HepG2 (cell line): ENCODE results near the gene FBXO10.

ENCODE experiments used
- BRCA1 ChIP-seq: sonication (generic); formaldehyde crosslinking; IDR thresholded peaks from 2 replicates; pipeline ENCODE4 v1.4.0; 2020; ENCODE audit warnings: missing genetic modification reagents
- CERS6 ChIP-seq: sonication (generic); formaldehyde crosslinking; IDR thresholded peaks from 2 replicates; pipeline ENCODE4 v1.5.0; 2020; ENCODE audit warnings: missing genetic modification reagents
- CTCF ChIP-seq: sonication (generic); formaldehyde crosslinking; IDR thresholded peaks from 2 replicates; pipeline ENCODE4 v1.5.0; 2020; ENCODE audit warnings: mild to moderate bottlenecking, missing genetic modification reagents, moderate library complexity
- MED8 ChIP-seq: sonication (generic); formaldehyde crosslinking; IDR thresholded peaks from 2 replicates; pipeline ENCODE4 v1.8.1; 2023; ENCODE audit warnings: mild to moderate bottlenecking, missing genetic modification reagents; ENCODE audit not compliant: insufficient replicate concordance
- RAD51 ChIP-seq: fragments of 450-650 bp; IDR thresholded peaks from 2 replicates; pipeline ENCODE4 v1.6.1; 2016; ENCODE audit warnings: borderline replicate concordance
- TAF15 ChIP-seq: fragments of 200-400 bp; formaldehyde crosslinking; IDR thresholded peaks from one replicate; pipeline ENCODE4 v1.6.1; 2018; ENCODE audit warnings: mild to moderate bottlenecking, low read depth, low read length; ENCODE audit not compliant: poor library complexity, severe bottlenecking
- TRIM22 ChIP-seq: fragments of 450-650 bp; IDR thresholded peaks from 2 replicates; pipeline ENCODE4 v1.6.1; 2017
- ZNF143 ChIP-seq: sonication (generic); formaldehyde crosslinking; IDR thresholded peaks from 2 replicates; pipeline ENCODE4 v1.4.0; 2020; ENCODE audit warnings: missing genetic modification reagents
- ZNF367 ChIP-seq: sonication (generic); formaldehyde crosslinking; IDR thresholded peaks from 2 replicates; pipeline ENCODE4 v1.4.0; 2020; ENCODE audit warnings: missing genetic modification reagents, borderline replicate concordance

- TF ChIP-seq CTCF (CRISPR knock-in tag): no peak
- TF ChIP-seq ZNF367 (CRISPR knock-in tag): no peak
- no peak for TF ChIP-seq BRCA1 (CRISPR knock-in tag)
- TF ChIP-seq TRIM22: no peak
- TF ChIP-seq CERS6 (CRISPR knock-in tag): no peak
- no peak for TF ChIP-seq TAF15
- TF ChIP-seq ZNF143 (CRISPR knock-in tag): no peak
- TF ChIP-seq MED8: no peak
- TF ChIP-seq RAD51: no peak
Measured at GRCh38 chr9:37534412-37534811, 41.8 kb downstream of the FBXO10 start.
